Adipose tissue (tissue), 3 donors: ENCODE measurements around the gene NFATC3. TPM values are rescaled to one million over a fixed set of nuclear protein-coding genes. Genes with fewer than 3 reads are reported as not detected.

Source experiments
- H3K27ac ChIP-seq: one replicate; pipeline ENCODE4 v1.5.1; 2013; ENCODE audit warnings: low read depth, low read length
- WGBS, 3 donors: extraction: QIAGEN DNeasy Blood & Tissue Kit; methylation state at CpG; one replicate each; pipeline ENCODE4 v1.1.7; 2013; 5-methylcytosine and 5-hydroxymethylcytosine counted together
- polyA plus RNA-seq, 3 donors: library from polyadenylated mRNA; stranded (reverse); fragments of 200-250 nt; gene quantifications; one replicate each; pipeline ENCODE4 v1.2.3, GENCODE V29; 2013
- donor health status: healthy with polysubstance abuse.
- donor health status: Bipolar disorder and iron deficiency.
- donor health status: healthy.

Gene NFATC3
- polyA plus RNA-seq, 3 donors, result 5.9 to 12.5 (median 11.2) TPM

DNA sequence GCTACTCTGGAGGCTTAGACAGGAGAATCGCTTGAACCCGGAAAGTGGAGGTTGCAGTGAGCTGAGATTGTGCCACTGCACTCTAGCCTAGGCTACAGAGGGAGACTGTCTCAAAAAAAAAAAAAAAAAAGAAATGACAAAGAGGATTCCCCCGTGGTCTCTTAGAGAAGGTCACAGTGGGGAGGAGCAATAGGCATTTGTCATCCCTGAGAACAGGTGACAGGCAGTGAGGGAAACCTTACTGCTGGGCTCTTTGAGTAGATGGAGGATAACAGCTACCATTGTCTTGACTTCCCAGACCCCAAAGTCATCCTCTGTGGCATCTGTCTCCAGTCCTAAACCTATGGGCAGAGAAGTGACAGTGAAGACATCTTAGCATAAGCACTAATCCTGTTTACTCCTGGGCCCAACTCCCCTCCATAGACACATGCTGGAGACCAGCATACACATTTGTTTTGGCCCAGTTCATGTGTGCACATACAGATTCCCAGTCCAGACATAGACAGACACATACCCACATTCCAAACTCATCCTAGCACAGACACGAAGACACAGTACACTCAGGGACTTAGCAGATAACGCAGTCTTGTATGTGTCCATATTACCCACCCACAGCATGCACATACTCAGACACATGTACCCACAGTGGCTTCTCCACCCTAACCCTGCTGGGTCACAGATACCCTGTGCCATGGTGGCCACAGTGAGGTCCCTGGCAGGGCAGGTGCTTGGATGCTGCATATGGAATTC, 148.1 kb downstream of the NFATC3 start:
- H3K27ac ChIP-seq, result no peak overlapping the region
- 70 to 77% (median 76%) methylated on average over 5 of the region's 5 CpGs for WGBS, 3 donors

GRCh38 chr16:68233835-68234187, 148.6 kb downstream of the NFATC3 start:
- WGBS, 3 donors, result 35 to 66% (median 61%) methylated on average over 8 of the region's 8 CpGs
- no peak overlapping the region for H3K27ac ChIP-seq

- H3K27ac ChIP-seq, result no peak overlapping the region
- WGBS, 3 donors, result 20 to 67% (median 64%) methylated on average over 13 of the region's 13 CpGs
Measured at GRCh38 chr16:68234188-68235107, 149.3 kb downstream of the NFATC3 start.

- H3K27ac ChIP-seq, result no peak overlapping the region
- WGBS, 3 donors, result 22 to 62% (median 58%) methylated on average over 72 to 73 of the region's 73 CpGs
Measured at GRCh38 chr16:68235108-68235886, 150.1 kb downstream of the NFATC3 start.

- WGBS, 3 donors, result 0 to 5% (median 3%) methylated on average over 22 to 36 of the region's 36 CpGs
- H3K27ac ChIP-seq, result no peak within 1 kb of the TSS
Measured at GRCh38 chr16:68235887-68236136, 150.6 kb downstream of the NFATC3 start, which contains the start of gene ESRP2. Gene ESRP2 (minus strand): TSS chr16:68236127. CDS start chr16:68236045, 82 bp downstream.

GRCh38 chr16:68236137-68236825, 151.1 kb downstream of the NFATC3 start:
- no peak overlapping the region for H3K27ac ChIP-seq
- WGBS, 3 donors, result 2 to 11% (median 8%) methylated on average over 38 to 44 of the region's 45 CpGs

DNA sequence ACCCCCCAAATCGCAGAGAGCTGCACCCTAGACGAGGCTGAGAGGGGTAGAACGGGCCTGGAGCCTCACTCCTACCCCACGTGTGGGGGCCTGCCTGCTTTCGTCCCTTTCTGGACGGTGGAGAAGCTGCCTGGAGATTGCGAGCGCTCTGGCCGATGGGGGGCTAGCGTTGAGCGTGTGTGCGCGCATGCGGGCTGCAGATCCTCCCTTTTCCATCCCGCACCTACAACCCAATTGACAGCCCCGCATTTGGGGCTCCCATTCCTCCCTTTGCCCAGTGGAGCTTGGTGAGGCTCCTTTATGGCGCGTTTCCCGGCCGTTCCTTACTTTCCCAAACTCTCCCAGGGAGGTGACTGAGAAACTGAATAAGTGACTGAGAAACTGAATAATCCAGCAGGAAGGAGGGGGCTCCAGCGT, 151.7 kb downstream of the NFATC3 start:
- WGBS, 3 donors, result 5 to 14% (median 9%) methylated on average over 21 of the region's 21 CpGs
- no peak overlapping the region for H3K27ac ChIP-seq

DNA sequence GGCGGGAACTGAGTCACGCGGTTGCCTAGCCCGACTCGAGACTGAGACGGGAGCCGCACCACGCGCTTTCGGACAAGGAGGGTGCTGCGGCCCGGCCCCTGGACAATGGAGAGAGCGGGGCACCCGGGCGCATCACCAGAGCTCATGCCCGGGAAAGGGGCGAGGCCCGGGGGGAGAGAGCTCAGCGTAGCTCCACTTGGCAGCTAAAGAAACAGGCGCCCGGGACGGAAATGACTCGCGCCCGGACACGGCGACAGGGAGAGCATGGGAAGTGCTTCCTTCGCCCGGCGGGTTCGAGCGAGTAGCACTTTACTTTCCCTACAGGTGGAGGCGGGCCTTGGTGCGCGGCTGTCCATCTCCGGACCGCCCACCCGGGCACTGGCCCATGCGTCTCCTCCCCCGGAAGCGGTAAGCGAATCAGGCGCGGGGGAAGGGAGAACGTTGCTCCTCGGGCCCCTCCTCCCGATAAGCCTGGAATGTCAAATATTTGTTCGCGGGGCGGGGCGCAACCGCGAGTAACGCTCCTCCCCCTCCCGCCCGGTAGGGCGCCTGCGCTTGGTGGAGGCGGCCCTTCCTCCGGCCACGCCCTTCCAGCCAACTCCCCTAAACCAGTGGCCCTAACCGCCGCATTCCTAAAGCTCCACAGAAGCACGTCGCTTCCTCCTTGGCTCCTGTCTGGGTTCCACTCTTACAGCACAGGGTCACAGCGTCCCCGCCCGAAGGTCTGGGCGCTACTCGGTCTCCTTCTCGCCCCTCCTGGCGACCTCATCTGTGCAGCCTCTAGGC, 152.3 kb downstream of the NFATC3 start:
- 0 to 1% (median 1%) methylated on average over 61 to 72 of the region's 72 CpGs for WGBS, 3 donors
- no peak overlapping the region for H3K27ac ChIP-seq

- no peak overlapping the region for H3K27ac ChIP-seq
- 10 to 17% (median 15%) methylated on average over 20 of the region's 20 CpGs for WGBS, 3 donors
Measured at GRCh38 chr16:68238029-68238345, 152.8 kb downstream of the NFATC3 start.

GRCh38 chr16:68242085-68242484, 156.9 kb downstream of the NFATC3 start:
- 84 to 92% (median 90%) methylated on average over 7 of the region's 7 CpGs for WGBS, 3 donors
- H3K27ac ChIP-seq, result no peak overlapping the region

- H3K27ac ChIP-seq, result no peak overlapping the region
- WGBS, 3 donors, result 81 to 89% (median 87%) methylated on average over 9 of the region's 9 CpGs
Measured at GRCh38 chr16:68242926-68243858, 158.0 kb downstream of the NFATC3 start.

DNA sequence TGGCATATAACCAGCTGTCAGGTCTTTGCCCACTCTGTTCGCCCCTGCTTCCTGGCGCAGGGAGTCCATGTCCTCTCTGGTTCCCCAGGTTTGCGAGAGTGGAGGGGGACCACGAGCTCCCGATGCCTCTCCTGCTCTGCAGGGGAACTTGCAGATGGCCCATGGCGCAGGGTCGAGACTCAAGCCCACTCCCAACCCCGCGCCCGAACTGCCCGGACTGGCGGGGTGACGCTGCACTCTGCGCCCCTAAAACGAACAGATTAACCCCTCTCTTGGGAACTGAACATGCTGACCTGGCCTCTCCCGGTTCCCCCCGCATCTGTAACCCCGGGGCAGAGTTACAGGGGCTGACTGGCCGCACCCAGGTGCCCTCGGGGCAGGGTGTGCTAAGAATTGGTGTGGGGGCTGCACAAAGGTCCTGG, 159.3 kb downstream of the NFATC3 start:
- WGBS, 3 donors, result 5 to 8% (median 6%) methylated on average over 20 of the region's 20 CpGs
- H3K27ac ChIP-seq, result no peak overlapping the region

DNA sequence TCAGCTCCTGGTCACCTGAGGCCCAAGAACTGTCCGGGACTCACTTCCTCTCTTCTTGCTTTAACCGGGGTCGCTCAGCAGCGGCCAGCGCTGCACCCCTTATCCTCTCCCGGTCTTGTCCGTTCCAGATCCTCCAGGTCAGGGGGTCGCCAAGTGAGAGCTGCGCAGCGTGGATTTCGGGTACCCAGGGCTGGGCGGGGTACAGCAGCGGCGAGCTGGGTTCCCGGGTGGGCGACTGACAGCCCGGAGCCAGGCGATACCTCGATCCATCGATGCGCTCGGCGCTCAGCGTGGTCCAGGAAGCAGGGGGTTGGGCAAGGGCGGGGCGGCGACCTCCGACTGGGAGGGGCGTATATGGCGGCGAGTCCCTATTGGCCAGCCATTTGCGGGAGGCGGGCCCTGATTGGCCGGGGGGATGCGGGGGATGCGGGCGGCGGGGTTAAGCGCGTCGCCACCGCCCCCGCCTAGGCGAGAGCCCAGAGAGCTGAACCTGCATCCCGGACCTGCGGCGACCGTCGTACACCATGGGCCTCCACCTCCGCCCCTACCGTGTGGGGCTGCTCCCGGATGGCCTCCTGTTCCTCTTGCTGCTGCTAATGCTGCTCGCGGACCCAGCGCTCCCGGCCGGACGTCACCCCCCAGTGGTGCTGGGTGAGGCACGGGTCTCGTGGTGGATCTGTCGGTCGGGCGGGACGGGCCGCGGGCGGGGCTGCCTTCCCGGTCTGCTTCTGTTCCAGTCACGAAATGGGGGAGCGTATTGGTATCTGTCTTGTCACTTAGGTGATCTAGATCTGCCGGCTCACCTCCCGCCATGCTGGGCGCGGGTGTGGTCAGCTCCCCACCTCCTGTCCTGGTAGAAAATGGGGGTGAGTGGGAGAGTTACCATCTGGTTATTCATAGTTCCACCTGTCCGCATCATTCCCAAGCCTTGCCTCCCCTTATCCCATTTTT, 160.0 kb downstream of the NFATC3 start, which contains the start of gene PLA2G15:
PLA2G15 (plus strand) TSS at position 471 of the 951 bp plus-strand sequence; CDS start at position 525, 54 bp downstream.
- 1% methylated on average over 70 to 75 of the region's 75 CpGs for WGBS, 3 donors
- no peak within 1 kb of the TSS for H3K27ac ChIP-seq

GRCh38 chr16:68246121-68246520, 161.0 kb downstream of the NFATC3 start:
- H3K27ac ChIP-seq, result no peak overlapping the region
- WGBS, 3 donors, result 83 to 86% (median 84%) methylated on average over 7 of the region's 7 CpGs

GRCh38 chr16:68246666-68247065, 161.5 kb downstream of the NFATC3 start:
- 75 to 84% (median 76%) methylated on average over 5 of the region's 5 CpGs for WGBS, 3 donors
- H3K27ac ChIP-seq, result no peak overlapping the region

DNA sequence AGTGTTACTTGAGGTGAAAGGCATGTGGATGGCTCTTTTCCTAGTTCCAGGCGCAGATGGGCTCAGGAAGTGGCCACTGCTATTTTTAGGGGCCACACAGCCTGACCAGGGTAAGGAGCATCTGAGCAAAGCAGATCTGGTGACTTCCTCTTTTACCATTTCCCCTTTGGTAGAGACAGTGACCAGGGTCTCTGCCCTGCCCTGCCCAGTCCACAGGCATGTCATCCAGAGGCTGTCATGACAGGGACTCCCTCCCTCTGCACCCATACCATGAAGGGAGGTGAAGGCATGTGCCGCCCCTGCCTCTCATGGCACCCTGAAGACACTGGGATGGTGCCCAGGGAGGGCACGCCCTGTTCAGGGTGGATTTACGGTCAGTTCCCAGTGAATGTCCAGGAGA, 162.2 kb downstream of the NFATC3 start:
- 76 to 94% (median 84%) methylated on average over 4 of the region's 4 CpGs for WGBS, 3 donors
- H3K27ac ChIP-seq, result no peak overlapping the region
